ENCODE measurements around the gene ESPL1. TPM values are rescaled to one million over a fixed set of nuclear protein-coding genes. Genes with fewer than 3 reads are reported as not detected.

ESPL1 gene
- total and polyA plus RNA-seq, 2 of the 8 experiments (the other 6 are each of a cell fraction or from before 2014, with no cell fraction given), result 31.8 to 52.7 TPM

- TF ChIP-seq CHD7 (IDR thresholded peaks at IDR 0.05; ENCODE audit: insufficient replicate concordance, low read length) (no peak), CTBP2 (IDR thresholded peaks at IDR 0.05; ENCODE audit: borderline replicate concordance, insufficient read depth, insufficient read length, low read length) (no peak), CHD1 (IDR thresholded peaks at IDR 0.05; ENCODE audit: low read depth, low read length) (no peak), E2F6 (IDR thresholded peaks at IDR 0.05) (0 out of 2 replicates have a peak, but pooled peaks have one; percentile 18), BRCA1 (IDR thresholded peaks at IDR 0.05; ENCODE audit: low read depth, low read length) (no peak), NRF1 (IDR thresholded peaks at IDR 0.05; ENCODE audit: low read depth, low read length) (no peak), SIN3A (conservative IDR thresholded peaks at IDR 0.05 in 1 of 2, IDR thresholded peaks at IDR 0.05 in 1 of 2; ENCODE audit: low read depth in 1 of 2, low read length in 2 of 2) (peak; percentile 71 to 75; a peak in 2 of 4 replicates), EGR1 (IDR thresholded peaks at IDR 0.05; ENCODE audit: borderline replicate concordance, low read depth, low read length) (peak; percentile 89)
Observed at GRCh38 chr12:53295070-53295890, 27.2 kb downstream of the ESPL1 start, which contains the start of gene PFDN5 (continued).
